NCI-H345 treated with DMSO at 0.1 percent for 48 hours (cell line): Measurements from ENCODE around the gene FMC1.

Experiments
- DNase-seq: peaks from one replicate; lab custom pipeline; 2025; ENCODE audit not compliant: unreplicated experiment; lab: John Stamatoyannopoulos, UW

The FMC1 gene

DNA sequence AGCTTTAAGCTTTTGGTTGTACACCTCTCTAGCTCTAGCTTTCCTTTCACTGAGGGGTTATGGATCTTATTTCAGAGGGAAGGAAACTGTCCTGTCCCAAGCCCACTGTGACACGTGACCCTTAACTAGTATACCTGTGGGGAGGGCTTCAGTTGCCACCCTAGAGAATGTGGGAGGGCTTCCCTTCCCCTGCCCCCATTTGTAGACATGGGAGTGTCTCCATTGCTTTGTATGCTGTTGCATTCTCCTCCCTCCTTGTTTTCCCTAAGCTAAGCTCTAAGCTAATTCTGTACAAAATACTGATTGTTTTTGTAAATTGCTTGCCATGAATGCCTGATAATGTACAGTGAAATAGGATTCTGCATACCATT, 29.8 kb downstream of the FMC1 start:
- no peak for DNase-seq

DNA sequence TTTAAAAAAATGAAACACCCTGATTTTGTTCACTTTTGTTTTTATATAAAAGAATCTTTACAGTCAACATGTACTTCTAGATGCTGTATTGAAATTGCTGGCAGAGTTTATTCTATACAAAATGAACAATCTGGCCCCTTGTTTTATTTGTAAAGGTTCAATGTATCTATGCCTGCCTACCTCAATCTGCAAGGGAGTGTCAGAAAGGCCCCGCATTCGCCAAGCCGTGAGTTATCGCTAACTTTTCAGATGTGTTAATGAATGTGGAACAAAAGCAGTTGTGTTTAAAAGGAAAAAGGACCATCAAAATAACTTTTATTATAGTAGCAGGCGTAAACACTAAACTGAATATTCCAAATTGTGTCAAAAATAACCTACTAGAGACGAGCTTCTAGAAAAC, 33.1 kb downstream of the FMC1 start:
- DNase-seq, result no peak

DNA sequence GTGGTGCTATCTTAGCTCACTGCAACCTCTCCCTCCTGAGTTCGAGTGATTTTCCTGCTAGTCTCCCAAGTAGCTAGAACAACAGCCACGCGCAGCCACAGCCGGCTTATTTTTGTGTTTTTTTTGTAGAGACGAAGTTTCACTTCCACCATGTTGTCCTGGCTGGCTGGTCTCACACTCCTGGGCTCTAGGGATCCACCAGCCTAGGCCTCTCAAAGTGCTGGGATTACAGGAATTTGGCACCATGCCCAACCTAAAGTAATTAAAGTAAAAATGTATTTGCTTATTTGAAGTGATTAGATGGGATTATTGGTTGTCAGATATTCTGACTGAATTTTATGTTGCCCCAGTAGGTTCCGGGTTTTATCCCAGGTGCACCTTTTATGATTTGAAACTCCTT, 41.3 kb downstream of the FMC1 start:
- no peak for DNase-seq

DNA sequence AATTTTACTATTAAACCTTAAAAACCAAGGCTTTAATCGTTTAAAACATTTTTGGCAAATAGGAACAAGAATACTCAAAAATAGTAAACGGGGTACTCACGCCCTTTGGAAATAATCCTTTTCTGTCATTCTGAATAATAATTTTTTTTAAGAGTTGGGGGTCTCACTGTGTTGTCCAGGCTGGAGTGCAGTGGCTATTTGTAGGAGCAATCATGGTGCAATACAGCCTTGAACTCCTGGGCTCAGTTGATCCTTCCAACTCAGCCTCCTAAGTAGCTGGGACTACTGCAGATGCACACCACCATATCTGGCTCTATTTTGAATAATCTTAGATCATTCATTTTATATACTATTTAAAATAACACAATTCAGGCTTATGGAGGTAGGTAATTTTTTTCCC, 43.5 kb downstream of the FMC1 start:
- DNase-seq, result no peak

DNA sequence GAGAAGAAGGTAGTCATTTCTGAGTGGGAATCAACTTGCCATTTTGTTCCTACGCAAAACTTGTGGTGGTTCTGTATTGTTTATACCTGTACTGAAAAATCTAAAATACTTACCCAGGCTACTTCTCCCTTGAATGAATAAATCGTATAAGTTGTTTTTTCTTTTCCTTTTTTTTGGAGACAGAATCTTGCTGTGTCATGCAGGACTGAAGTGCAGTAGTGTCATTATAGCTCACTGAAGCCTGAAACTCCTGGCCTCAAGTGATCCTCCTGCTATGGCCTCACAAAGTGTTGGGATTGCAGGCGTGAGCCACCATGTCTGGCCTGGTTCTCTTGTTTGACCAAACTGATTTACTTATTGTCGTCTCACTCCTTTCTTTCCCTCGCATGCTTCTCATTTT, 46.5 kb downstream of the FMC1 start:
- DNase-seq, result no peak

DNA sequence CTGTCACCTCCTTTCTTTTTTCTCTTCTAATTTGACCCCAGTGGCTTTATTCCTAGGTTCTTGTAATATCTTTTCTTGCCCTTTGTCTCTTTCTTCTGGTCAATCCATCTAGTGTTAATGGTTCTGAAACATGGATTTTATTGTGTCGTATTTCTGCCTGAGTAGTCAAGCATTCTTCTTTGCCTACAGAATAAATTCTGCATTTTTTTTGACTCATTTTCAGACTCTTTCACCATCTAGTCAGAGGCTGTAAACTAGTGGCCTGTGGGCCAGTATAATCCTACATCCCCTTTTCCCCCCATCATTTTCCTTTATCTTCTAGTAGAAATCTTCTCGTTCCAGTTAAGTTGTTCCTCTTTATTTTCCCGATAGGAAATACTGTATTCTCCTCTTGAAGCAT, 48.0 kb downstream of the FMC1 start:
- DNase-seq, result no peak

DNA sequence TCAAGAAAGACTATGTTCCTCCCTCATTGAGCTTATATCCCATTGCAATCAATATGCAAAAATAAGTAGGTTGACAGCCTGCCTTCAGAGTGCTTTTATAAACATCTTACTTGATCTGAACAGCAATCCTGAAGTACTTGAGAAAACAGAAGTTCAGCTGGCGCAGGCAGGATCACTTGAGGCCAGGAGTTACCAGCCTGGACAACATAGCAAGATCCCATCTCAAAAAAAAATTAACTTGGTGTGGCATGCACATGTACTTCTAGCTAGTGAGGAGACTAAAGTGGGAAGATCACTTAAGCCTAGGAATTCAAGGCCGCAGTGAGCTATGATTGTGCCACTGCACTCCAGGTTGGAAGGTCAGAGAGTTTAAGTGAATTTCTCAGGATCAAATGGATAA, 48.6 kb downstream of the FMC1 start:
- DNase-seq, result no peak

DNA sequence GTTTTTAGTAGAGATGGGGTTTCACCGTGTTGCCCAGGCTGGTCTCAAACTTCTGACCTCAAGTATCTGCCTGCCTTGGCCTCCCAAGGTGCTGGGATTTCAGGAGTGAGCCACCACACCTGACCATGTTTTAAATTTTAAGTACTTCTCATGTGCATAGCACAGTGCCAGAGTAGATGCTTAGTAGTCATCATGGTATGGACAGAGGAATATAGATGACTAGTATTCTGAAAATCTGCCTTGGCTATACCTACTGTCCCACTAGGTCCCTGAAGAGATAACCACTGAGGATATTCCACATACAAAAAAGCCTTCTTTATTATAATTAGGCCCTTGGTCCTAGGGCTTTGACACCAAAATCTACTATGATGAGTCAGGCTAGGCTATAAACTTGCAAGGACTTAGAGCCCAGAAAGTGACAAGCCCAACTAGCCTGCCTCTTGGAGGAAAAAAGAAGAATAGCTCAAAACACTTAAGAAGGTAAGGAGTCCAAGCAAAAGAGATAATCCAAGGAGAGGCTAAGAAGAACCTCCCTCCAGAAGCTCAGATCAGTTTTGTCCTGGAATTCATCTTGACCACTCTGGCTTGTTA, 52.6 kb downstream of the FMC1 start:
- no peak for DNase-seq

DNA sequence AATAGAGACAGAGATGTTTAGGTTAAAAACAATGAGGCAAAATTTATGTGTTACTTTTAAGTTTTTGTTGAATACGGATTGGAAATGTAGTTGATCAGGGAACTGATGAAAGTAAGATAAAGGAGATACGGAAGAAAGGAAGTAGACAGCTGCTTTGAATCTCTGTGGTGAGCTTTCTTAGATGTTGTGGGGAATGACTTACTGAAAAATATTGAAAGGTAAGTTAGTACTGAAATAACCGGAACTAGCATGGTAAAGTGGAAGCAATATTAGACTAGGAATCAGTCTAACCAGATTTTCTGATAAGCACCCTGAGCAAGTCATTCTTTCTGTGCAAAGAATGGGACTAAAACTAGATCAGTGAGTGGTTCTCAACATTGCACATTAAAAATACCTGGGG, 53.4 kb downstream of the FMC1 start:
- no peak for DNase-seq
